GM12891 (cell line): ENCODE results near the gene KCNK4.

Source experiments
- PAX5 ChIP-seq: IDR thresholded peaks from 2 replicates; pipeline ENCODE4 v1.6.1; 2011; ENCODE audit warnings: low read length, moderate library complexity, mild to moderate bottlenecking; ENCODE audit not compliant: insufficient read depth, severe bottlenecking
- POLR2A ChIP-seq: IDR thresholded peaks from 2 replicates; pipeline ENCODE4 v1.6.1; 2011; ENCODE audit warnings: low read depth, low read length, control low read depth
- POLR2AphosphoS5 ChIP-seq: IDR thresholded peaks from 2 replicates; pipeline ENCODE4 v1.6.1; 2011; ENCODE audit warnings: low read depth, low read length, control low read depth
- POU2F2 ChIP-seq: IDR thresholded peaks from 2 replicates; pipeline ENCODE4 v1.6.1; 2011; ENCODE audit warnings: low read depth, mild to moderate bottlenecking, control low read depth, low read length, moderate library complexity
- SPI1 ChIP-seq: IDR thresholded peaks from 2 replicates; pipeline ENCODE4 v1.6.1; 2011; ENCODE audit warnings: low read depth, low read length, control low read depth
- TAF1 ChIP-seq: IDR thresholded peaks from 2 replicates; pipeline ENCODE4 v1.6.1; 2011; ENCODE audit warnings: low read depth, low read length, control low read depth

GRCh38 chr11:64312947-64313346 lies 21.8 kb downstream of the KCNK4 start:
- TF ChIP-seq POLR2A (no peak), TAF1 (no peak), SPI1 (no peak), PAX5 (no peak), POU2F2 (no peak), POLR2AphosphoS5 (no peak)
